Measurements from ENCODE around the gene RFTN2.
A peak's percentile ranks its signal among the peaks of the same experiment; 100 is the strongest.
"Not testable (repeated sequence)": the region's sequence is repeated elsewhere in the genome, so short reads cannot be mapped to it uniquely, and the experiment has no call there.

Gene RFTN2

GRCh38 chr2:197604117-197604860 lies 71.1 kb downstream of the RFTN2 start:
- no peak overlapping the region for H3K4me3 ChIP-seq (ENCODE audit: low read length)
- no peaks in the 10 kb centered on the region for H3K36me3 ChIP-seq (ENCODE audit: control insufficient read depth, insufficient read depth, low read length)
- no peak for DNase-seq (ENCODE audit: low read depth, low spot score)
- WGBS (ENCODE audit: insufficient coverage, insufficient read length), result no CpG with 5 or more reads among the region's 1 CpG
- H3K27ac ChIP-seq (ENCODE audit: low read length), result no peak overlapping the region
- H3K9me3 ChIP-seq (ENCODE audit: control insufficient read depth, insufficient read depth, low read length), result no peaks in the 10 kb centered on the region
- H3K4me1 ChIP-seq (ENCODE audit: control insufficient read depth, insufficient read depth, low read length), result peaks cover 1% of the 10 kb centered on the region; the same call in 1 of the 2 replicates
- no peaks in the 10 kb centered on the region for H3K27me3 ChIP-seq (ENCODE audit: control insufficient read depth, insufficient read depth, low read length)

GRCh38 chr2:197601726-197602125 lies 73.7 kb downstream of the RFTN2 start:
- no peak overlapping the region for H3K27ac ChIP-seq (ENCODE audit: low read length)
- H3K36me3 ChIP-seq (ENCODE audit: control insufficient read depth, insufficient read depth, low read length), result no peaks in the 10 kb centered on the region
- WGBS (ENCODE audit: insufficient coverage, insufficient read length), result no CpG with 5 or more reads among the region's 2 CpGs
- no peaks in the 10 kb centered on the region for H3K27me3 ChIP-seq (ENCODE audit: control insufficient read depth, insufficient read depth, low read length)
- no peak for DNase-seq (ENCODE audit: low read depth, low spot score)
- H3K4me1 ChIP-seq (ENCODE audit: control insufficient read depth, insufficient read depth, low read length), result peaks cover 2% of the 10 kb centered on the region; the same call in 1 of the 2 replicates
- no peaks in the 10 kb centered on the region for H3K9me3 ChIP-seq (ENCODE audit: control insufficient read depth, insufficient read depth, low read length)
- no peak overlapping the region for H3K4me3 ChIP-seq (ENCODE audit: low read length)

- Histone ChIP-seq H3K4me1 (ENCODE audit: control insufficient read depth, insufficient read depth, low read length) (peaks cover 2% of the 10 kb centered on the region; the same call in 1 of the 2 replicates), H3K27ac (ENCODE audit: low read length) (no peak overlapping the region), H3K36me3 (ENCODE audit: control insufficient read depth, insufficient read depth, low read length) (no peaks in the 10 kb centered on the region), H3K9me3 (ENCODE audit: control insufficient read depth, insufficient read depth, low read length) (no peaks in the 10 kb centered on the region), H3K27me3 (ENCODE audit: control insufficient read depth, insufficient read depth, low read length) (no peaks in the 10 kb centered on the region), H3K4me3 (ENCODE audit: low read length) (no peak overlapping the region)
- DNase-seq (ENCODE audit: low read depth, low spot score), result no peak
- WGBS (ENCODE audit: insufficient coverage, insufficient read length), result no CpG with 5 or more reads among the region's 5 CpGs
Observed at GRCh38 chr2:197600306-197600705, 75.1 kb downstream of the RFTN2 start.

GRCh38 chr2:197599285-197599965 lies 76.0 kb downstream of the RFTN2 start:
- no peak overlapping the region for H3K27ac ChIP-seq (ENCODE audit: low read length)
- no peak overlapping the region for H3K4me3 ChIP-seq (ENCODE audit: low read length)
- WGBS (ENCODE audit: insufficient coverage, insufficient read length), result no CpG with 5 or more reads among the region's 11 CpGs
- H3K4me1 ChIP-seq (ENCODE audit: control insufficient read depth, insufficient read depth, low read length), result peaks cover 2% of the 10 kb centered on the region; the same call in 1 of the 2 replicates
- DNase-seq (ENCODE audit: low read depth, low spot score), result peak; percentile 43
- H3K9me3 ChIP-seq (ENCODE audit: control insufficient read depth, insufficient read depth, low read length), result no peaks in the 10 kb centered on the region
- H3K27me3 ChIP-seq (ENCODE audit: control insufficient read depth, insufficient read depth, low read length), result no peaks in the 10 kb centered on the region
- no peaks in the 10 kb centered on the region for H3K36me3 ChIP-seq (ENCODE audit: control insufficient read depth, insufficient read depth, low read length)

- H3K27me3 ChIP-seq (ENCODE audit: control insufficient read depth, insufficient read depth, low read length), result no peaks in the 10 kb centered on the region
- no peaks in the 10 kb centered on the region for H3K9me3 ChIP-seq (ENCODE audit: control insufficient read depth, insufficient read depth, low read length)
- H3K27ac ChIP-seq (ENCODE audit: low read length), result no peak overlapping the region
- H3K4me3 ChIP-seq (ENCODE audit: low read length), result no peak overlapping the region
- no peaks in the 10 kb centered on the region for H3K36me3 ChIP-seq (ENCODE audit: control insufficient read depth, insufficient read depth, low read length)
- H3K4me1 ChIP-seq (ENCODE audit: control insufficient read depth, insufficient read depth, low read length), result peaks cover 2% of the 10 kb centered on the region; the same call in 1 of the 2 replicates
- no peak for DNase-seq (ENCODE audit: low read depth, low spot score)
- WGBS (ENCODE audit: insufficient coverage, insufficient read length), result no CpG with 5 or more reads among the region's 5 CpGs
Observed at GRCh38 chr2:197598450-197598849, 76.9 kb downstream of the RFTN2 start.

- Histone ChIP-seq H3K4me3 (ENCODE audit: low read length) (no peak overlapping the region), H3K9me3 (ENCODE audit: control insufficient read depth, insufficient read depth, low read length) (no peaks in the 10 kb centered on the region), H3K36me3 (ENCODE audit: control insufficient read depth, insufficient read depth, low read length) (no peaks in the 10 kb centered on the region), H3K27me3 (ENCODE audit: control insufficient read depth, insufficient read depth, low read length) (no peaks in the 10 kb centered on the region), H3K4me1 (ENCODE audit: control insufficient read depth, insufficient read depth, low read length) (peaks cover 2% of the 10 kb centered on the region; the same call in 1 of the 2 replicates), H3K27ac (ENCODE audit: low read length) (no peak overlapping the region)
- no CpG with 5 or more reads among the region's 4 CpGs for WGBS (ENCODE audit: insufficient coverage, insufficient read length)
- DNase-seq (ENCODE audit: low read depth, low spot score), result no peak
Observed at GRCh38 chr2:197597166-197597565, 78.2 kb downstream of the RFTN2 start.

- Histone ChIP-seq H3K27me3 (ENCODE audit: control insufficient read depth, insufficient read depth, low read length) (no peaks in the 10 kb centered on the region), H3K4me3 (ENCODE audit: low read length) (no peak overlapping the region), H3K36me3 (ENCODE audit: control insufficient read depth, insufficient read depth, low read length) (no peaks in the 10 kb centered on the region; the same call in 1 of the 2 replicates), H3K27ac (ENCODE audit: low read length) (no peak overlapping the region), H3K9me3 (ENCODE audit: control insufficient read depth, insufficient read depth, low read length) (no peaks in the 10 kb centered on the region), H3K4me1 (ENCODE audit: control insufficient read depth, insufficient read depth, low read length) (peaks cover 2% of the 10 kb centered on the region; the same call in 1 of the 2 replicates)
- no peak for DNase-seq (ENCODE audit: low read depth, low spot score)
- WGBS (ENCODE audit: insufficient coverage, insufficient read length), result no CpG with 5 or more reads among the region's 1 CpG
Observed at GRCh38 chr2:197596766-197597165, 78.6 kb downstream of the RFTN2 start.

GRCh38 chr2:197591339-197592072 lies 83.9 kb downstream of the RFTN2 start:
- DNase-seq (ENCODE audit: low read depth, low spot score), result no peak
- Histone ChIP-seq H3K4me3 (ENCODE audit: low read length) (no peak overlapping the region), H3K27ac (ENCODE audit: low read length) (no peak overlapping the region), H3K36me3 (ENCODE audit: control insufficient read depth, insufficient read depth, low read length) (no peaks in the 10 kb centered on the region; the same call in 1 of the 2 replicates), H3K9me3 (ENCODE audit: control insufficient read depth, insufficient read depth, low read length) (no peaks in the 10 kb centered on the region), H3K4me1 (ENCODE audit: control insufficient read depth, insufficient read depth, low read length) (peaks cover 4% of the 10 kb centered on the region), H3K27me3 (ENCODE audit: control insufficient read depth, insufficient read depth, low read length) (no peaks in the 10 kb centered on the region)
- WGBS (ENCODE audit: insufficient coverage, insufficient read length), result no CpG with 5 or more reads among the region's 32 CpGs

- H3K27ac ChIP-seq (ENCODE audit: low read length), result peak overlapping the region; percentile 83
- WGBS (ENCODE audit: insufficient coverage, insufficient read length), result no CpG with 5 or more reads among the region's 7 CpGs
- DNase-seq (ENCODE audit: low read depth, low spot score), result not testable (repeated sequence)
Observed at GRCh38 chr2:197587255-197587654, 88.1 kb downstream of the RFTN2 start.

GRCh38 chr2:197580166-197580565 lies 95.2 kb downstream of the RFTN2 start:
- H3K27ac ChIP-seq (ENCODE audit: low read length); H3K36me3 ChIP-seq (ENCODE audit: control insufficient read depth, insufficient read depth, low read length); H3K4me3 ChIP-seq (ENCODE audit: low read length); DNase-seq (ENCODE audit: low read depth, low spot score); H3K4me1 ChIP-seq (ENCODE audit: control insufficient read depth, insufficient read depth, low read length); H3K27me3 ChIP-seq (ENCODE audit: control insufficient read depth, insufficient read depth, low read length); H3K9me3 ChIP-seq (ENCODE audit: control insufficient read depth, insufficient read depth, low read length): not testable (repeated sequence)
- WGBS (ENCODE audit: insufficient coverage, insufficient read length), result no CpG with 5 or more reads among the region's 3 CpGs

More at GRCh38 chr2:197587255-197587654, 88.1 kb downstream of the RFTN2 start:
- H3K4me3 ChIP-seq (ENCODE audit: low read length); H3K9me3 ChIP-seq (ENCODE audit: control insufficient read depth, insufficient read depth, low read length); H3K36me3 ChIP-seq (ENCODE audit: control insufficient read depth, insufficient read depth, low read length); H3K27me3 ChIP-seq (ENCODE audit: control insufficient read depth, insufficient read depth, low read length); H3K4me1 ChIP-seq (ENCODE audit: control insufficient read depth, insufficient read depth, low read length): not testable (repeated sequence)

All from iPS DF 6.9 (cell line).